Endothelial cell (in vitro differentiated cells): ENCODE measurements around the gene DUOX1. TPM values are rescaled to one million over a fixed set of nuclear protein-coding genes. Genes with fewer than 3 reads are reported as not detected.
"Not testable (repeated sequence)": the region's sequence is repeated elsewhere in the genome, so short reads cannot be mapped to it uniquely, and the experiment has no call there.

Source experiments
- DNase-seq: peaks from one replicate; pipeline ENCODE4 v3.0.0; 2021; ENCODE audit warnings: low spot score
- H3K27ac Mint-ChIP-seq: one replicate; pipeline ENCODE4 v1.8.0; 2021; ENCODE audit warnings: mixed read lengths, inconsistent platforms; ENCODE audit not compliant: unreplicated experiment
- H3K27me3 Mint-ChIP-seq: one replicate; pipeline ENCODE4 v1.8.0; 2021; ENCODE audit warnings: mild to moderate bottlenecking, moderate library complexity, mixed read lengths, inconsistent platforms; ENCODE audit not compliant: unreplicated experiment
- H3K36me3 Mint-ChIP-seq: one replicate; pipeline ENCODE4 v1.8.0; 2021; ENCODE audit warnings: mild to moderate bottlenecking, low read depth, mixed read lengths, inconsistent platforms; ENCODE audit not compliant: unreplicated experiment
- H3K4me1 Mint-ChIP-seq: one replicate; pipeline ENCODE4 v1.8.0; 2021; ENCODE audit warnings: mild to moderate bottlenecking, mixed read lengths, inconsistent platforms; ENCODE audit not compliant: unreplicated experiment
- H3K4me3 Mint-ChIP-seq: one replicate; pipeline ENCODE4 v1.8.0; 2021; ENCODE audit warnings: mild to moderate bottlenecking, mixed read lengths, inconsistent platforms; ENCODE audit not compliant: unreplicated experiment
- H3K9me3 Mint-ChIP-seq: one replicate; pipeline ENCODE4 v1.8.0; 2021; ENCODE audit warnings: mixed read lengths, inconsistent platforms; ENCODE audit not compliant: unreplicated experiment
- CTCF ChIP-seq: fragments of 200-600 bp; sonication (generic); IDR thresholded peaks from one replicate; pipeline ENCODE4 v1.5.0; 2021; ENCODE audit warnings: antibody characterized with exemption; ENCODE audit not compliant: unreplicated experiment
- total RNA-seq: library from RNA; stranded (reverse); fragmentation: NEBNext Ultra II Directional; extraction: Animal tissue kit (Norgen Biotek cat#: 25700); gene quantifications from one replicate; pipeline ENCODE4 v1.2.1, GENCODE V29; 2021; ENCODE audit not compliant: unreplicated experiment

DUOX1 gene
- total RNA-seq, 1 donor from 2014 or later, result not detected

DNA sequence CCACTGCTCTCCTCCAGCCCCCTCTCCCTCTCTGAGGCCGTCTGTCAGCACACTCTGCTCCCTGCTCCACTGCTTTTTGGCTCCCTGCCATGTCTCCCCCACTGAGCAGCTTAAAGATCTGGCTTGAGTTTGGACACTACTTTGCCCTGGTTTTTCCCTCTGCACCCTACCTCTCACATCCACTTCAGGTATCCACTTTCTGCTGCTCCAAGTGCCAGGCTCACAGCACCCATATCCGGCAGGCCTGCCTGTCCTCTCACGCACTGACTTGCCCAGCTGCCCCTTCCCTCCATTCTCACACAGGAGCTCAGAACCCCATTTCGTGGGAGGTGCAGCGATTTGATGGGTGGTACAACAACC, 3.7 kb downstream of the DUOX1 start:
- Mint-ChIP-seq H3K27me3 (peaks cover 42% of the 10 kb centered on the region), H3K27ac (no peak overlapping the region), H3K36me3 (peaks cover 8% of the 10 kb centered on the region), H3K9me3 (no peaks in the 10 kb centered on the region), H3K4me1 (peaks cover 7% of the 10 kb centered on the region), H3K4me3 (no peak overlapping the region)
- no peak for DNase-seq
- no peak for TF ChIP-seq CTCF

DNA sequence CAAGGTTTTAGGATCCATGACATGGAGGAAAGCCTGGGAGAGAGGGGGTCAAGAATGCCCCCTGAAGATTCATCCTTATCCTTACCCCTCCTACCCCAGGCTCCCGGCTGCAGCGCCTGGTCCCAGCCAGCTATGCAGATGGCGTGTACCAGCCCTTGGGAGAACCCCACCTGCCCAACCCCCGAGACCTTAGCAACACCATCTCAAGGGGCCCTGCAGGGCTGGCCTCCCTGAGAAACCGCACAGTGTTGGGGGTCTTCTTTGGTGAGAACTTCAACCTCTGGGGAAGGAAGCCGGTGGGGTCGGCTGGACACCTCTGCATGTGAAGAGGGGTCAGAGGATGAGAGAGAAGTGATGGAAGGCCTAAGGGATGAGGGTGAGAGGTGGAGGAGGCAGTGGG, 4.3 kb downstream of the DUOX1 start:
- no peak overlapping the region for H3K4me3 Mint-ChIP-seq
- no peak for DNase-seq
- no peak for TF ChIP-seq CTCF
- H3K27ac Mint-ChIP-seq, result no peak overlapping the region
- peaks cover 5% of the 10 kb centered on the region for H3K4me1 Mint-ChIP-seq
- peaks cover 37% of the 10 kb centered on the region for H3K27me3 Mint-ChIP-seq
- peaks cover 8% of the 10 kb centered on the region for H3K36me3 Mint-ChIP-seq
- no peaks in the 10 kb centered on the region for H3K9me3 Mint-ChIP-seq

DNA sequence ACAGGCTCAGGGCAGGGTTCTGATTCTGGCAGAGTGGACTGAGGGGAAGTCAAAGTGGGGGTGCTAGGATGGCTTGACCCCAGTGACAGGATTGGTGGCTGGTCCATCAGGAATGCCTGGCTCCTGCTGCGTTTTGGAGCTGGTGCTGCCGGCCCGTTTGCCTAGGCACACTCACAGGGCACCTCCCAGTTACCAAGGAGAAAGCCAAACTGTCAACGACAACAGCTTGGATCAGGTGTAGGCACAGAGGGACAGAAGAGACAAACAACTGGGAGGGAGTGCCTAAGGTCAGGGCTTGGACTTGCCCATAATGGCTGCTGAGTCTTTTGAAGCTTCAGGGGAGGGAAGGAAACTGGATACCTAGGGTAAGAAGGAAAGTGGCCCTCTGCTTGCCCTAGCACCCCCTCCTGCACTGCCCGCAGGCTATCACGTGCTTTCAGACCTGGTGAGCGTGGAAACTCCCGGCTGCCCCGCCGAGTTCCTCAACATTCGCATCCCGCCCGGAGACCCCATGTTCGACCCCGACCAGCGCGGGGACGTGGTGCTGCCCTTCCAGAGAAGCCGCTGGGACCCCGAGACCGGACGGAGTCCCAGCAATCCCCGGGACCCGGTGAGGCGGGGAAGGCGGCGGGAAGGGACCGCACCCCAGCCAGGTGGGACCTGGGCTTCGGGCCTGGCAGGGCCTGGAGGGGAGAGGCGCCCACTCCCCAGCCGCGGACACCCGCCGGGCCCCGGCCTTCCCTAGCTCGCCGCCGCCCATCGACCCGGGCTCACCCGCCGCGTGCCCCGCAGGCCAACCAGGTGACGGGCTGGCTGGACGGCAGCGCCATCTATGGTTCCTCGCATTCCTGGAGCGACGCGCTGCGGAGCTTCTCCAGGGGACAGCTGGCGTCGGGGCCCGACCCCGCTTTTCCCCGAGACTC, 5.1 kb downstream of the DUOX1 start:
- no peak for TF ChIP-seq CTCF
- peaks cover 5% of the 10 kb centered on the region for H3K4me1 Mint-ChIP-seq
- H3K27ac Mint-ChIP-seq, result peak overlapping the region; percentile 70
- DNase-seq, result peak; percentile 47
- H3K27me3 Mint-ChIP-seq, result peaks cover 37% of the 10 kb centered on the region
- H3K9me3 Mint-ChIP-seq, result no peaks in the 10 kb centered on the region
- H3K4me3 Mint-ChIP-seq, result no peak overlapping the region
- peaks cover 8% of the 10 kb centered on the region for H3K36me3 Mint-ChIP-seq

- not testable (repeated sequence) for H3K27ac Mint-ChIP-seq, H3K36me3 Mint-ChIP-seq, H3K4me3 Mint-ChIP-seq, DNase-seq, H3K4me1 Mint-ChIP-seq, H3K9me3 Mint-ChIP-seq
- H3K27me3 Mint-ChIP-seq, result peaks cover 31% of the 10 kb centered on the region
Observed at GRCh38 chr15:45135705-45136377, 6.0 kb downstream of the DUOX1 start.

- Mint-ChIP-seq H3K27me3 (peaks cover 28% of the 10 kb centered on the region), H3K4me1 (peaks cover 5% of the 10 kb centered on the region), H3K4me3 (no peak overlapping the region), H3K9me3 (no peaks in the 10 kb centered on the region), H3K36me3 (peaks cover 6% of the 10 kb centered on the region), H3K27ac (no peak overlapping the region)
- peak; percentile 44 for DNase-seq
- TF ChIP-seq CTCF, result peak; percentile 25
Observed at GRCh38 chr15:45136378-45136764, 6.6 kb downstream of the DUOX1 start.
